Measurements from ENCODE around the gene BRIP1.
"Not testable (repeated sequence)": the region's sequence is repeated elsewhere in the genome, so short reads cannot be mapped to it uniquely, and the experiment has no call there.

Gene BRIP1

GRCh38 chr17:61862975-61863800, at the start of gene BRIP1:
TSS of gene BRIP1 (minus strand) at chr17:61863528. CDS start at chr17:61861539, 1,989 bp downstream.
- peak; percentile 87 to 89 for DNase-seq

GRCh38 chr17:61908292-61909037, 45.1 kb upstream of the BRIP1 start:
- no peak for DNase-seq

- no peak for DNase-seq
Measured at GRCh38 chr17:61907361-61907760, 44.0 kb upstream of the BRIP1 start.

GRCh38 chr17:61904094-61904710, 40.9 kb upstream of the BRIP1 start:
- DNase-seq: peak; percentile 37 to 63

GRCh38 chr17:61903251-61903650, 39.9 kb upstream of the BRIP1 start:
- no peak for DNase-seq

- DNase-seq: no peak
Measured at GRCh38 chr17:61897548-61898180, 34.3 kb upstream of the BRIP1 start.

GRCh38 chr17:61895391-61895790, 32.1 kb upstream of the BRIP1 start:
- DNase-seq: no peak

- not testable (repeated sequence) for DNase-seq
Measured at GRCh38 chr17:61894310-61894709, 31.0 kb upstream of the BRIP1 start.

- DNase-seq: not testable (repeated sequence)
Measured at GRCh38 chr17:61887733-61888132, 24.4 kb upstream of the BRIP1 start.

GRCh38 chr17:61885865-61886264, 22.5 kb upstream of the BRIP1 start:
- DNase-seq: not testable (repeated sequence)

- no peak for DNase-seq
Measured at GRCh38 chr17:61884864-61885263, 21.5 kb upstream of the BRIP1 start.

GRCh38 chr17:61880589-61881102, 17.3 kb upstream of the BRIP1 start:
- no peak for DNase-seq

GRCh38 chr17:61878984-61879612, 15.8 kb upstream of the BRIP1 start:
- DNase-seq: no peak

GRCh38 chr17:61878520-61878919, 15.2 kb upstream of the BRIP1 start:
- no peak for DNase-seq

GRCh38 chr17:61877837-61878236, 14.5 kb upstream of the BRIP1 start:
- no peak for DNase-seq

GRCh38 chr17:61875804-61876203, 12.5 kb upstream of the BRIP1 start:
- DNase-seq: no peak

- DNase-seq: no peak
Measured at GRCh38 chr17:61875285-61875684, 12.0 kb upstream of the BRIP1 start.

GRCh38 chr17:61874075-61874474, 10.7 kb upstream of the BRIP1 start:
- DNase-seq: no peak

- no peak for DNase-seq
Measured at GRCh38 chr17:61872099-61872498, 8.8 kb upstream of the BRIP1 start.

- DNase-seq: no peak
Measured at GRCh38 chr17:61869138-61869537, 5.8 kb upstream of the BRIP1 start.

GRCh38 chr17:61868074-61868473, 4.7 kb upstream of the BRIP1 start:
- DNase-seq: no peak

- no peak for DNase-seq
Measured at GRCh38 chr17:61867033-61867432, 3.7 kb upstream of the BRIP1 start.

- no peak for DNase-seq
Measured at GRCh38 chr17:61863801-61864126, 436 bp upstream of the BRIP1 start.
